ENCODE results near the gene TRIM37.
A peak's percentile ranks its signal among the peaks of the same experiment; 100 is the strongest.

The TRIM37 gene

GRCh38 chr17:59028328-59028727 is 78.4 kb downstream of the TRIM37 start:
- DNase-seq (ENCODE audit: low spot score) = no peak

- DNase-seq (ENCODE audit: low spot score) = peak; percentile 25
Observed at GRCh38 chr17:59027750-59028149, 78.9 kb downstream of the TRIM37 start.

GRCh38 chr17:59026176-59026939 is 80.3 kb downstream of the TRIM37 start:
- DNase-seq (ENCODE audit: low spot score) = no peak

- DNase-seq (ENCODE audit: low spot score) = no peak
Observed at GRCh38 chr17:59024916-59025315, 81.8 kb downstream of the TRIM37 start.

- DNase-seq (ENCODE audit: low spot score) = no peak
Observed at GRCh38 chr17:59018019-59018418, 88.7 kb downstream of the TRIM37 start.

- no peak for DNase-seq (ENCODE audit: low spot score)
Observed at GRCh38 chr17:59011975-59012374, 94.7 kb downstream of the TRIM37 start.

- DNase-seq (ENCODE audit: low spot score) = no peak
Observed at GRCh38 chr17:59010026-59010425, 96.7 kb downstream of the TRIM37 start.

- no peak for DNase-seq (ENCODE audit: low spot score)
Observed at GRCh38 chr17:59008737-59009136, 97.9 kb downstream of the TRIM37 start.

- DNase-seq (ENCODE audit: low spot score) = no peak
Observed at GRCh38 chr17:59007995-59008394, 98.7 kb downstream of the TRIM37 start.

GRCh38 chr17:59004338-59005111 is 102.2 kb downstream of the TRIM37 start:
- DNase-seq (ENCODE audit: low spot score) = peak; percentile 57

GRCh38 chr17:59003860-59004259 is 102.8 kb downstream of the TRIM37 start:
- no peak for DNase-seq (ENCODE audit: low spot score)

GRCh38 chr17:59002848-59003247 is 103.8 kb downstream of the TRIM37 start:
- DNase-seq (ENCODE audit: low spot score) = no peak

- DNase-seq (ENCODE audit: low spot score) = no peak
Observed at GRCh38 chr17:59002126-59002525, 104.6 kb downstream of the TRIM37 start.

- DNase-seq (ENCODE audit: low spot score) = no peak
Observed at GRCh38 chr17:59001158-59001814, 105.4 kb downstream of the TRIM37 start.

- DNase-seq (ENCODE audit: low spot score) = no peak
Observed at GRCh38 chr17:59000022-59000421, 106.7 kb downstream of the TRIM37 start.

- no peak for DNase-seq (ENCODE audit: low spot score)
Observed at GRCh38 chr17:58999500-58999899, 107.2 kb downstream of the TRIM37 start.

- DNase-seq (ENCODE audit: low spot score) = no peak
Observed at GRCh38 chr17:58998871-58999270, 107.8 kb downstream of the TRIM37 start.

- DNase-seq (ENCODE audit: low spot score) = no peak
Observed at GRCh38 chr17:58997756-58998553, 108.7 kb downstream of the TRIM37 start.

- DNase-seq (ENCODE audit: low spot score) = no peak
Observed at GRCh38 chr17:58996968-58997367, 109.7 kb downstream of the TRIM37 start.

GRCh38 chr17:58995247-58995940 is 111.3 kb downstream of the TRIM37 start:
- DNase-seq (ENCODE audit: low spot score) = no peak

- no peak for DNase-seq (ENCODE audit: low spot score)
Observed at GRCh38 chr17:58993311-58993710, 113.4 kb downstream of the TRIM37 start.
